HUES48 (cell line): ENCODE measurements around the gene PROC.
A peak's percentile ranks its signal among the peaks of the same experiment; 100 is the strongest.

Source experiments
- H3K27ac ChIP-seq: one replicate; pipeline ENCODE4 v1.7.0; 2013; ENCODE audit warnings: low read depth, low read length, inconsistent platforms
- H3K27me3 ChIP-seq: 2 replicates; pipeline ENCODE4 v1.6.1; 2013; ENCODE audit warnings: mild to moderate bottlenecking, low read length; ENCODE audit not compliant: control insufficient read depth, insufficient read depth
- H3K36me3 ChIP-seq: 2 replicates; pipeline ENCODE4 v1.6.1; 2013; ENCODE audit warnings: low read length; ENCODE audit not compliant: control insufficient read depth, insufficient read depth
- H3K4me1 ChIP-seq: 2 replicates; pipeline ENCODE4 v1.6.1; 2013; ENCODE audit warnings: mild to moderate bottlenecking, low read length; ENCODE audit not compliant: control insufficient read depth, insufficient read depth
- H3K4me3 ChIP-seq: 2 replicates; pipeline ENCODE4 v1.5.1; 2013; ENCODE audit warnings: mild to moderate bottlenecking, low read depth, low read length
- H3K9ac ChIP-seq: 2 replicates; pipeline ENCODE4 v1.6.1; 2013; ENCODE audit warnings: mild to moderate bottlenecking, low read depth, low read length, moderate library complexity
- H3K9me3 ChIP-seq: 2 replicates; pipeline ENCODE4 v1.6.1; 2013; ENCODE audit warnings: low read length; ENCODE audit not compliant: control insufficient read depth, insufficient read depth

Gene PROC

DNA sequence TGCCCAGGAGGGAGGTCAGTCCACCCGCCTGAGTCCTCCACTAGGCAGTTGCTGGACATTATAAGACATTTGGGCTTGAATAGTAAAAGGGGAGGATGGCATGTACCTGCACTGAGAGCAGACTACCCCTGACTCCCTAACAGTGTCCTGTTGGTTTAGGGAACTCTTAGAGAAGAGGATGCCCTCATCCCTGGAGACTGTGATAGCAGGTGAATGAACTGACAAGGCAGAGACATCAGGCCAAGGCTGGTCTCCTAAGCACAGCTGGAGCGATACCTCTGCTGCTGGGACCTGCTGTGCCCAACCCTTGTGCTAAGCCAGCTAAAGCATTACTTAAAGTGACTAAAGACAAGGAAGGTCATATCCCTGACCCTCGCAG is 34.8 kb downstream of the PROC start:
- no peak overlapping the region for H3K27ac ChIP-seq
- H3K9me3 ChIP-seq, result no peaks in the 10 kb centered on the region

GRCh38 chr2:127453392-127454171 is 35.4 kb downstream of the PROC start:
- Histone ChIP-seq H3K4me3 (no peak overlapping the region), H3K9ac (no peak overlapping the region), H3K9me3 (no peaks in the 10 kb centered on the region), H3K27ac (no peak overlapping the region), H3K4me1 (peaks cover 31% of the 10 kb centered on the region), H3K27me3 (no peaks in the 10 kb centered on the region), H3K36me3 (no peaks in the 10 kb centered on the region)

More for the DNA sequence above, 34.8 kb downstream of the PROC start:
- no peak overlapping the region for H3K9ac ChIP-seq
- H3K4me3 ChIP-seq, result no peak overlapping the region
- no peaks in the 10 kb centered on the region for H3K36me3 ChIP-seq
- H3K4me1 ChIP-seq, result peaks cover 31% of the 10 kb centered on the region
- no peaks in the 10 kb centered on the region for H3K27me3 ChIP-seq

- H3K27ac ChIP-seq, result peak overlapping the region; percentile 60
These were observed 36.7 kb downstream of the PROC start for GRCh38 chr2:127454595-127455565.

DNA sequence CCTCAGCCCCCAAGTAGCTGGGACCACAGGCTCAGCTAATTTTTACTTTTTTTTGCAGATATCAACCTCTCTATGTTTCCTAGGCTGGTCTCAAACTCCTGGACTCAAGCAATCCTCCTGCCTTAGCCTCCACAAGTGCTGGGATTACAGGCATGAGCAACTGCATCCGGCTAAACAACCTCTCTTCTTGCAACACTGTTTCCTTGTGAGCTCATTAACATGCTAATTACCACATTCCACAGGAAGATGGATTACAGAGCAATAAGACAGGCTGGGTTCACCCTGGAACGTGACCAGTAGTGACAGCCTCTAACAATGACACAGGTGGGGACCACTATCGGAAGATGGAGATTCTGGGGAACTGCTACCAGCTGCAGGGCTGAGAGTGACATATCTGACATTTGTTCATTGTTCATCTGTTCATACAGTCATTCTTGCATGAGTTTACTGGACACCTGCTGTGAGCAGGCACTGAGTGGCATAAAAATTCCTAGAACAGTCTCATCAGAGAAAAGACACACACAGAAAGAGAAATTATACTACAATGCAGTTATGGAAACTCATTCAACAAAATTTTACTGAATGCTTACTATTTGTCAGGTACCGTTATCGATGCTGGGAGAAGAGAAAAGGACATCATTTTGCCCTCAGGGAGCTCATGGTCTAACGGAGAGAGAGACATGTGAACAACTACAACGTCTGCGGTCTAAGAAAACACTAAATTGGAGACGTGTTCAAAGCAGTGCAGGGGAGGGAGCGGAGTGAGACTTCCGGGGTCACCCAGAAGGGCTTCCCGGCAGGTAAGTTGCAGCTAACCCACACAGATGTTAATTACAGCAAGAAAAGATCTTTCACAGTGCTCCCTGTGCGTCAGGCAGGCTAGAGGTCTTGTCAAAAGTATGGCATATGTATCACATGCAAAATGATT is 37.6 kb downstream of the PROC start:
- Histone ChIP-seq H3K9me3 (no peaks in the 10 kb centered on the region), H3K9ac (no peak overlapping the region), H3K4me3 (peak overlapping the region; percentile 40), H3K27me3 (no peaks in the 10 kb centered on the region), H3K4me1 (peaks cover 19% of the 10 kb centered on the region), H3K36me3 (no peaks in the 10 kb centered on the region), H3K27ac (peak overlapping the region; percentile 60)

More at GRCh38 chr2:127454595-127455565, 36.7 kb downstream of the PROC start:
- no peak overlapping the region for H3K9ac ChIP-seq
- no peak overlapping the region for H3K4me3 ChIP-seq
- peaks cover 21% of the 10 kb centered on the region for H3K4me1 ChIP-seq
- no peaks in the 10 kb centered on the region for H3K27me3 ChIP-seq
- H3K36me3 ChIP-seq, result no peaks in the 10 kb centered on the region
- H3K9me3 ChIP-seq, result no peaks in the 10 kb centered on the region

GRCh38 chr2:127456960-127457359 is 38.7 kb downstream of the PROC start:
- H3K9ac ChIP-seq, result no peak overlapping the region
- H3K27me3 ChIP-seq, result no peaks in the 10 kb centered on the region
- no peaks in the 10 kb centered on the region for H3K36me3 ChIP-seq
- peaks cover 19% of the 10 kb centered on the region for H3K4me1 ChIP-seq
- no peaks in the 10 kb centered on the region for H3K9me3 ChIP-seq
- no peak overlapping the region for H3K4me3 ChIP-seq
- no peak overlapping the region for H3K27ac ChIP-seq

DNA sequence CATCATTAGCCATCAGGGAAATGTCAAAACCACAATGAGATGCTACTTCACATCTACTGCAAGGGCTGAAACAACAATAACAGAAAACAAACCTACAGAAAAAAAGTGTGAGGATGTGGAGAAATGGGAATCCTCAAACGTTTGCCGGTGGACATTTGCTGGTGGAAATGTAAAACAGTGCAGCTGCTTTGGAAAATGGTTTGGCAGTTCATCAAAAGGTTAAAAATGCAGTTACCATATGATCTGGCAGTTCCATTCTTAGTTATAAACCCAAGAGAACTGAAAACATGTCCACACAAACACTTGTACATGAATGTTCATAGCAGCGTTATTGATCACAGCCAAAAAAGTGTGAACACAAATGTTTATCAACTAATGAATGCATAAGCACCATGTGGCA is 44.2 kb downstream of the PROC start:
- H3K36me3 ChIP-seq, result peaks cover 5% of the 10 kb centered on the region; the same call in 1 of the 2 replicates
- H3K4me3 ChIP-seq, result no peak overlapping the region
- H3K27ac ChIP-seq, result no peak overlapping the region
- no peaks in the 10 kb centered on the region for H3K9me3 ChIP-seq
- peaks cover 27% of the 10 kb centered on the region for H3K4me1 ChIP-seq
- H3K9ac ChIP-seq, result no peak overlapping the region
- H3K27me3 ChIP-seq, result no peaks in the 10 kb centered on the region

GRCh38 chr2:127463155-127463991 is 45.1 kb downstream of the PROC start:
- H3K4me3 ChIP-seq, result no peak overlapping the region
- no peaks in the 10 kb centered on the region for H3K9me3 ChIP-seq
- H3K27me3 ChIP-seq, result no peaks in the 10 kb centered on the region
- peak overlapping the region; percentile 80 for H3K27ac ChIP-seq
- H3K36me3 ChIP-seq, result peaks cover 5% of the 10 kb centered on the region; the same call in 1 of the 2 replicates
- H3K9ac ChIP-seq, result peak overlapping the region; percentile 24; the same call in 1 of the 2 replicates
- H3K4me1 ChIP-seq, result peaks cover 27% of the 10 kb centered on the region

- peaks cover 9% of the 10 kb centered on the region; the same call in 1 of the 2 replicates for H3K36me3 ChIP-seq
- H3K27me3 ChIP-seq, result no peaks in the 10 kb centered on the region
- H3K9me3 ChIP-seq, result no peaks in the 10 kb centered on the region
- no peak overlapping the region for H3K9ac ChIP-seq
- H3K4me3 ChIP-seq, result no peak overlapping the region
- peaks cover 27% of the 10 kb centered on the region for H3K4me1 ChIP-seq
- no peak overlapping the region for H3K27ac ChIP-seq
These were observed 46.4 kb downstream of the PROC start for GRCh38 chr2:127464470-127465257.

GRCh38 chr2:127465258-127465657 is 47.0 kb downstream of the PROC start:
- no peak overlapping the region for H3K9ac ChIP-seq
- no peaks in the 10 kb centered on the region for H3K9me3 ChIP-seq
- H3K27ac ChIP-seq, result no peak overlapping the region
- H3K4me1 ChIP-seq, result peaks cover 27% of the 10 kb centered on the region
- no peak overlapping the region for H3K4me3 ChIP-seq
- H3K27me3 ChIP-seq, result no peaks in the 10 kb centered on the region
- peaks cover 11% of the 10 kb centered on the region; the same call in 1 of the 2 replicates for H3K36me3 ChIP-seq
